Thymus (tissue), 14 donors: ENCODE measurements around the gene EEF1B2. TPM values are rescaled to one million over a fixed set of nuclear protein-coding genes. Genes with fewer than 3 reads are reported as not detected.
"Not testable (repeated sequence)": the region's sequence is repeated elsewhere in the genome, so short reads cannot be mapped to it uniquely, and the experiment has no call there.

Experiments
- DNase-seq, 9 donors: peaks; one replicate each; pipeline ENCODE4 v3.0.0-alpha.2; 2013; ENCODE audit warnings: low spot score in 9 of 9, low read depth in 6 of 9, missing footprints in 1 of 9
- H3K27ac ChIP-seq, 2 donors: one replicate each; pipeline ENCODE4 v1.5.1; 2013; ENCODE audit warnings: control low read depth in 1 of 2, low read depth in 1 of 2, low read length in 1 of 2, mild to moderate bottlenecking in 1 of 2, moderate library complexity in 1 of 2
- H3K27me3 ChIP-seq, 2 donors: one replicate each; pipeline ENCODE4 v1.5.1; 2013; ENCODE audit warnings: low read length in 1 of 2; ENCODE audit not compliant: control insufficient read depth in 2 of 2, insufficient read depth in 1 of 2
- H3K36me3 ChIP-seq, 2 donors: one replicate each; pipeline ENCODE4 v1.5.1; 2013; ENCODE audit warnings: low read length in 1 of 2, mild to moderate bottlenecking in 1 of 2, moderate library complexity in 1 of 2; ENCODE audit not compliant: control insufficient read depth in 2 of 2, insufficient read depth in 2 of 2
- H3K4me1 ChIP-seq, 2 donors: one replicate each; pipeline ENCODE4 v1.5.1; 2013; ENCODE audit warnings: low read length in 2 of 2; ENCODE audit not compliant: control insufficient read depth in 2 of 2, insufficient read depth in 2 of 2
- H3K4me3 ChIP-seq, 2 donors: one replicate each; pipeline ENCODE4 v1.5.1; 2013; ENCODE audit warnings: low read length in 2 of 2, control low read depth in 1 of 2, mild to moderate bottlenecking in 1 of 2
- H3K9me3 ChIP-seq, 2 donors: one replicate each; pipeline ENCODE4 v1.5.1; 2013; ENCODE audit warnings: low read length in 1 of 2, mild to moderate bottlenecking in 1 of 2; ENCODE audit not compliant: control insufficient read depth in 2 of 2, insufficient read depth in 1 of 2
- WGBS: extraction: QIAGEN DNeasy Blood & Tissue Kit; methylation state at CpG from one replicate; pipeline ENCODE4 v1.1.7; 2013; 5-methylcytosine and 5-hydroxymethylcytosine counted together
- long read RNA-seq, 10 donors: transcript quantifications; one replicate each; lab custom pipeline, GENCODE V29; 2026
- polyA plus RNA-seq: library from polyadenylated mRNA; stranded (reverse); fragments of 200-250 nt; gene quantifications from one replicate; pipeline ENCODE4 v1.2.3, GENCODE V29; 2013
- total RNA-seq: library from RNA; stranded (reverse); fragments of 120-200 nt; gene quantifications from one replicate; pipeline ENCODE4 v1.2.4, GENCODE V29; 2013
- donor health status: healthy.

Gene EEF1B2
- total RNA-seq: 960 TPM
- 802 TPM for polyA plus RNA-seq
- long read RNA-seq, donor 1, transcript EEF1B2-203 (6 exons, 1,098 nt): major isoform, 47 of 58 reads
- long read RNA-seq, donor 1, transcript EEF1B2-201 (7 exons, 844 nt): minor isoform, 5 of 58 reads
- long read RNA-seq, donor 1, partial matches to known transcripts: 0 of 58 reads
- long read RNA-seq, donor 1, other reads (novel, unspliced or antisense): 0 of 58 reads
- long read RNA-seq, donor 2, transcript EEF1B2-201 (7 exons, 844 nt): minor isoform, 25 of 870 reads
- long read RNA-seq, donor 2, transcript EEF1B2-211 (2 exons, 587 nt): minor isoform, 19 of 870 reads
- long read RNA-seq, donor 2, transcript EEF1B2-203 (6 exons, 1,098 nt): major isoform, 663 of 870 reads
- long read RNA-seq, donor 2, transcript EEF1B2-209 (2 exons, 1,025 nt): minor isoform, 7 of 870 reads
- long read RNA-seq, donor 2, partial matches to known transcripts: 128 of 870 reads
- long read RNA-seq, donor 2, other reads (novel, unspliced or antisense): 22 of 870 reads
- long read RNA-seq, donor 3, transcript EEF1B2-201 (7 exons, 844 nt): minor isoform, 37 of 1,287 reads
- long read RNA-seq, donor 3, transcript EEF1B2-202 (7 exons, 880 nt): minor isoform, 10 of 1,287 reads
- long read RNA-seq, donor 3, transcript EEF1B2-203 (6 exons, 1,098 nt): major isoform, 1,037 of 1,287 reads
- long read RNA-seq, donor 3, transcript EEF1B2-211 (2 exons, 587 nt): minor isoform, 20 of 1,287 reads
- long read RNA-seq, donor 3, partial matches to known transcripts: 165 of 1,287 reads
- long read RNA-seq, donor 3, other reads (novel, unspliced or antisense): 6 of 1,287 reads
- long read RNA-seq, donor 4, transcript EEF1B2-209 (2 exons, 1,025 nt): minor isoform, 8 of 412 reads
- long read RNA-seq, donor 4, transcript EEF1B2-211 (2 exons, 587 nt): minor isoform, 14 of 412 reads
- long read RNA-seq, donor 4, transcript EEF1B2-203 (6 exons, 1,098 nt): major isoform, 299 of 412 reads
- long read RNA-seq, donor 4, transcript EEF1B2-201 (7 exons, 844 nt): minor isoform, 6 of 412 reads
- long read RNA-seq, donor 4, partial matches to known transcripts: 75 of 412 reads
- long read RNA-seq, donor 4, other reads (novel, unspliced or antisense): 7 of 412 reads
- long read RNA-seq, donor 5, transcript EEF1B2-211 (2 exons, 587 nt): minor isoform, 32 of 1,546 reads
- long read RNA-seq, donor 5, transcript EEF1B2-201 (7 exons, 844 nt): minor isoform, 32 of 1,546 reads
- long read RNA-seq, donor 5, transcript EEF1B2-209 (2 exons, 1,025 nt): minor isoform, 9 of 1,546 reads
- long read RNA-seq, donor 5, transcript EEF1B2-203 (6 exons, 1,098 nt): major isoform, 1,189 of 1,546 reads
- long read RNA-seq, donor 5, partial matches to known transcripts: 270 of 1,546 reads
- long read RNA-seq, donor 5, other reads (novel, unspliced or antisense): 6 of 1,546 reads
- long read RNA-seq, donor 6, transcript EEF1B2-201 (7 exons, 844 nt): minor isoform, 22 of 424 reads
- long read RNA-seq, donor 6, transcript EEF1B2-203 (6 exons, 1,098 nt): major isoform, 324 of 424 reads
- long read RNA-seq, donor 6, partial matches to known transcripts: 65 of 424 reads
- long read RNA-seq, donor 6, other reads (novel, unspliced or antisense): 5 of 424 reads
- long read RNA-seq, donor 7, transcript EEF1B2-203 (6 exons, 1,098 nt): major isoform, 547 of 678 reads
- long read RNA-seq, donor 7, transcript EEF1B2-211 (2 exons, 587 nt): minor isoform, 8 of 678 reads
- long read RNA-seq, donor 7, transcript EEF1B2-201 (7 exons, 844 nt): minor isoform, 17 of 678 reads
- long read RNA-seq, donor 7, transcript EEF1B2-209 (2 exons, 1,025 nt): minor isoform, 9 of 678 reads
- long read RNA-seq, donor 7, partial matches to known transcripts: 92 of 678 reads
- long read RNA-seq, donor 7, other reads (novel, unspliced or antisense): 0 of 678 reads
- long read RNA-seq, donor 8, transcript EEF1B2-209 (2 exons, 1,025 nt): minor isoform, 6 of 210 reads
- long read RNA-seq, donor 8, transcript EEF1B2-201 (7 exons, 844 nt): minor isoform, 6 of 210 reads
- long read RNA-seq, donor 8, transcript EEF1B2-203 (6 exons, 1,098 nt): major isoform, 196 of 210 reads
- long read RNA-seq, donor 8, partial matches to known transcripts: 0 of 210 reads
- long read RNA-seq, donor 8, other reads (novel, unspliced or antisense): 0 of 210 reads
- long read RNA-seq, donor 9, transcript EEF1B2-209 (2 exons, 1,025 nt): minor isoform, 6 of 386 reads
- long read RNA-seq, donor 9, transcript EEF1B2-201 (7 exons, 844 nt): minor isoform, 20 of 386 reads
- long read RNA-seq, donor 9, transcript EEF1B2-203 (6 exons, 1,098 nt): major isoform, 284 of 386 reads
- long read RNA-seq, donor 9, transcript EEF1B2-211 (2 exons, 587 nt): minor isoform, 10 of 386 reads
- long read RNA-seq, donor 9, partial matches to known transcripts: 50 of 386 reads
- long read RNA-seq, donor 9, other reads (novel, unspliced or antisense): 12 of 386 reads
- long read RNA-seq, donor 10, transcript EEF1B2-211 (2 exons, 587 nt): minor isoform, 9 of 531 reads
- long read RNA-seq, donor 10, transcript EEF1B2-203 (6 exons, 1,098 nt): major isoform, 427 of 531 reads
- long read RNA-seq, donor 10, transcript EEF1B2-209 (2 exons, 1,025 nt): minor isoform, 5 of 531 reads
- long read RNA-seq, donor 10, transcript EEF1B2-201 (7 exons, 844 nt): minor isoform, 9 of 531 reads
- long read RNA-seq, donor 10, partial matches to known transcripts: 79 of 531 reads
- long read RNA-seq, donor 10, other reads (novel, unspliced or antisense): 0 of 531 reads

- peak within 1 kb of the TSS; percentile 92 to 94 for H3K27ac ChIP-seq
Measured at GRCh38 chr2:206159346-206160124, at the start of gene EEF1B2, which contains the start of gene NDUFS1. Gene EEF1B2 (plus strand): TSS chr2:206159895. CDS start chr2:206159980, 85 bp downstream. Gene NDUFS1 (minus strand): TSS chr2:206159444. CDS start chr2:206153678, 5,766 bp downstream.

DNA sequence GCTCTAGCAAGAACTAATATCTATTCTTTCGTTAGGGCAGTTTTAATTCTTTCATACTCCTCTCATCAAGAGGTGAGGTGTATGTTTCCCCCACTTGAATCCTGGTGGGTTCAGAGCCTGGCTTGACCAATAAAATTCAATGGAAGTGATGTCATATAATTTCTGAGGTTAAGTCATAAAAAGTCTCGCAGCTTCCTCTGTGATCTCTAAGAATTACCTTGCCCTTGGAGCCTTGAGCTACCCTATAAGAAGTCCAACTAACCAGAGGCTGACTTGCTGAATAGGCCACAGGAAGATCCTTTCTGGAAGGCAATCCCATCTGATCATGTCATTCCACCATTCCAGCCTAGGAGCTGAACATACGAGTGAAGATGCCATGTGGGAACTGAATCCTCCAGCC is 47.6 kb upstream of the EEF1B2 start:
- no peaks in the 10 kb centered on the region for H3K4me1 ChIP-seq
- no peak for DNase-seq
- WGBS: 97% methylated on average over 3 of the region's 3 CpGs

More at GRCh38 chr2:206159346-206160124, at the start of gene EEF1B2, which contains the start of gene NDUFS1:
- Histone ChIP-seq H3K4me3 (peak within 1 kb of the TSS; percentile 71 to 72), H3K4me1 (peaks cover 12 to 16% of the 10 kb centered on the region in 2 donors), H3K36me3 (peaks cover 3 to 34% of the 10 kb centered on the region in 2 donors), H3K27me3 (no peaks in the 10 kb centered on the region), H3K9me3 (no peaks in the 10 kb centered on the region)
- under 1% methylated on average over 64 of the region's 64 CpGs for WGBS
- peak; percentile 95 to 99 (median 96) for DNase-seq

DNA sequence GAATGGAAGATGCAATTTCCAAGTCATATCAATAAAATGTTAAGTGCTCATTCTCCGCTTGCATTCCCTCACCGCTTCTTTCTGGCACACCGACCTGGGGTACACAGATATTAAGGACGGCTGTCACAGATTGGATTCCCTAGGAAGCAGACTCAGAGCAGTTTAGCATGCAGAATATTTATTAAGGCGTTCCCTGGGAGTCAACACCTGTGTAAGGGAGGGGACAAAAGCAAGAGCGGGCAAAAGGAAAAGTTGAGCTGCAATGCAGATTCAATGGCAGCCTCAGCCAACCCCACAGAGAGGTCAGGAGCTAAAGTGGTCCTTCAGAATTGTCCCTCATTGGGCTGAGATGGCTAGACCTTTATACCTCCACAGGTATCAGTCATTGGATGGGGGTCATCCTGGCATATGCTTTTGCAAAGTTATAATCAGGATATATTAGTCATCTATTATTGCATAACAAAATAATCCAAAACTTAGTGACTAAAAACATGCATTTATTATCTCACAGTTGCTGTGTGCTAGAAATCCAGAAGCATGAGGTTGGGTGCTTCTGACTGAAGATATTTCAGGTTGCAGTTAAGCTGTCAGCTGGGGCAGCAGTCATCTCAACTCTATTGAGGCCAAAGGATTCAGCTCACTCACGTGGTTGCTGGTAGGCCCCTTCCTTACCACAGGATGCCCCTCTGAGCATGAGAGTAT is 46.7 kb upstream of the EEF1B2 start:
- H3K36me3 ChIP-seq: peaks cover 6 to 12% of the 10 kb centered on the region in 2 donors
- no peak for DNase-seq
- no peaks in the 10 kb centered on the region for H3K9me3 ChIP-seq
- no peaks in the 10 kb centered on the region for H3K27me3 ChIP-seq
- no peak overlapping the region for H3K4me3 ChIP-seq
- H3K4me1 ChIP-seq: no peaks in the 10 kb centered on the region
- H3K27ac ChIP-seq: no peak overlapping the region
- WGBS: 90% methylated on average over 7 of the region's 7 CpGs

More for the DNA sequence above, 47.6 kb upstream of the EEF1B2 start:
- peaks cover 2 to 12% of the 10 kb centered on the region in 2 donors for H3K36me3 ChIP-seq
- H3K27me3 ChIP-seq: no peaks in the 10 kb centered on the region
- H3K4me3 ChIP-seq: no peak overlapping the region
- H3K9me3 ChIP-seq: no peaks in the 10 kb centered on the region
- no peak overlapping the region for H3K27ac ChIP-seq

GRCh38 chr2:206115026-206115578 is 44.6 kb upstream of the EEF1B2 start:
- H3K4me3 ChIP-seq: no peak overlapping the region
- H3K4me1 ChIP-seq: no peaks in the 10 kb centered on the region
- DNase-seq: no peak
- peaks cover 6 to 15% of the 10 kb centered on the region in 2 donors for H3K36me3 ChIP-seq
- H3K9me3 ChIP-seq: no peaks in the 10 kb centered on the region
- 96% methylated on average over 3 of the region's 3 CpGs for WGBS
- H3K27me3 ChIP-seq: no peaks in the 10 kb centered on the region
- H3K27ac ChIP-seq: no peak overlapping the region

DNA sequence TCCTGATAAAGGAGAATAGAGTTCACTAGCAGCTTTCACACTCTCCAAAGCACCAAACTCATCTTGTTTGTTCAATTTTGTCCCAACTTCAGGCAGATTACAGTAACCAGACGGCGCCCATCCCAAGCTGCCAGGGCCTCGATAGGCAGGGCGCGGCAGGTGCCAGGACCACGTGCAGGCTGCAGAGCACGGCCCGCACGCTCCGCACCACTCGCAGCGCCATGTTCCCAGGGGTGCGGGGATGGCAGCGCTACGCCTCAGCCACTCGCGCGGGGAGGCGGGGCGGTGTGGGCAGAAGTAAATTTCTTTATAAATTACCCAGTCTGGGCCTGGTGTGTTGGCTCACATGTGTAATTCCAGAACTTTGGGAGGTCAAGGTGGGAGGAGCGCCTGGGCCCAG is 43.4 kb upstream of the EEF1B2 start:
- H3K36me3 ChIP-seq: peaks cover 18 to 20% of the 10 kb centered on the region in 2 donors
- WGBS: 97% methylated on average over 21 of the region's 21 CpGs
- no peaks in the 10 kb centered on the region for H3K27me3 ChIP-seq
- H3K27ac ChIP-seq: no peak overlapping the region
- H3K4me3 ChIP-seq: no peak overlapping the region
- H3K4me1 ChIP-seq: no peaks in the 10 kb centered on the region
- DNase-seq: no peak
- no peaks in the 10 kb centered on the region for H3K9me3 ChIP-seq

DNA sequence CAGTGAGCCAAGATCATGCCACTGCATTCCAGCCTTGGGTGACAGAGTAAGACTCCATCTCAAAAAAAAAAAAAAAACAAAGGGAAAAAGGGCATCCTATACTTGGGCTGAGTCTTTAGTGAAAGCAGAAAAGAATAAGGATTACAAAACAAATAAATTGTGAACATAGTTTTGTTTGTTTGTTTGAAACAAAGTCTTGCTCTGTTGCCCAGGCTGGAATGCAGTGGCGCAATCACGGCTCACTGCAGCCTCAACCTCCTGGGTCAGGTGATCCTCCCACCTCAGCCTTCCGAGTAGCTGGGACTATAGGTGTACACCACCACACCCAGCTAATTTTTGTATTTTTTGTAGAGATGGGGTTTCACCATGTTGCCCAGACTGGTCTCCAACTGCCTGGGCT is 37.1 kb upstream of the EEF1B2 start:
- 99% methylated on average over 3 of the region's 3 CpGs for WGBS
- H3K4me3 ChIP-seq, H3K9me3 ChIP-seq, DNase-seq, H3K4me1 ChIP-seq, H3K27me3 ChIP-seq, H3K27ac ChIP-seq: not testable (repeated sequence)
- H3K36me3 ChIP-seq: peaks cover 37 to 61% of the 10 kb centered on the region in 2 donors
